Mesenchymal stem cell (in vitro differentiated cells and primary cell): ENCODE measurements around the gene C2orf76.
A peak's percentile ranks its signal among the peaks of the same experiment; 100 is the strongest.

Source experiments
- DNase-seq: peaks from one replicate; pipeline ENCODE4 v3.0.0-alpha.2; 2013
- H2AFZ ChIP-seq: one replicate; pipeline ENCODE4 v1.6.1; 2013; ENCODE audit warnings: low read depth, mild to moderate bottlenecking, control low read depth, inconsistent platforms, low read length, moderate library complexity
- H2AK5ac ChIP-seq: 2 replicates; pipeline ENCODE4 v1.6.1; 2013; ENCODE audit warnings: low read length, moderate library complexity, mild to moderate bottlenecking, inconsistent platforms; ENCODE audit not compliant: severe bottlenecking
- H2BK120ac ChIP-seq: one replicate; pipeline ENCODE4 v1.6.1; 2013; ENCODE audit warnings: low read depth, mild to moderate bottlenecking, inconsistent platforms, low read length, moderate library complexity
- H2BK12ac ChIP-seq, 2 experiments: one replicate each; pipeline ENCODE4 v1.6.1; 2013; ENCODE audit warnings: inconsistent platforms in 2 of 2, low read length in 2 of 2, mild to moderate bottlenecking in 2 of 2, moderate library complexity in 2 of 2, control low read depth in 1 of 2
- H2BK15ac ChIP-seq: one replicate; pipeline ENCODE4 v1.6.1; 2013; ENCODE audit warnings: mild to moderate bottlenecking, low read depth, inconsistent platforms; ENCODE audit not compliant: poor library complexity, severe bottlenecking
- H2BK5ac ChIP-seq: 2 replicates; pipeline ENCODE4 v1.6.1; 2013; ENCODE audit warnings: low read depth, mild to moderate bottlenecking, low read length, control low read depth, inconsistent platforms; ENCODE audit not compliant: poor library complexity, severe bottlenecking
- H3K14ac ChIP-seq, 2 experiments: one replicate each; pipeline ENCODE4 v1.6.1; 2013; ENCODE audit warnings: inconsistent platforms in 2 of 2, low read length in 2 of 2, control low read depth in 1 of 2, mild to moderate bottlenecking in 1 of 2, moderate library complexity in 1 of 2
- H3K18ac ChIP-seq, 2 experiments: one replicate each; pipeline ENCODE4 v1.6.1; 2013; ENCODE audit warnings: inconsistent platforms in 2 of 2, low read length in 2 of 2, control low read depth in 1 of 2, low read depth in 1 of 2, mild to moderate bottlenecking in 1 of 2
- H3K23ac ChIP-seq, 2 experiments: one replicate each; pipeline ENCODE4 v1.6.1; 2013; ENCODE audit warnings: inconsistent platforms in 2 of 2, low read length in 2 of 2, mild to moderate bottlenecking in 2 of 2, moderate library complexity in 2 of 2, control low read depth in 1 of 2
- H3K27ac ChIP-seq: 2 replicates; pipeline ENCODE4 v1.5.1; 2013; ENCODE audit warnings: mild to moderate bottlenecking, moderate library complexity, low read length, control low read depth, inconsistent platforms; ENCODE audit not compliant: poor library complexity, severe bottlenecking
- H3K27me3 ChIP-seq, 2 experiments: 2 replicates each; pipeline versions ENCODE4 v1.6.1 to v1.7.0; 2013; ENCODE audit warnings: low read length in 2 of 2, mild to moderate bottlenecking in 2 of 2, moderate library complexity in 2 of 2, control low read depth in 1 of 2, inconsistent platforms in 1 of 2; ENCODE audit not compliant: control insufficient read depth in 1 of 2, insufficient read depth in 1 of 2
- H3K36me3 ChIP-seq, 2 experiments: 2 replicates each; pipeline versions ENCODE4 v1.6.1 to v1.7.0; 2013; ENCODE audit warnings: low read length in 2 of 2, control low read depth in 1 of 2, inconsistent platforms in 1 of 2, low read depth in 1 of 2, mild to moderate bottlenecking in 1 of 2; ENCODE audit not compliant: insufficient read depth in 2 of 2, control insufficient read depth in 1 of 2
- H3K4ac ChIP-seq, 2 experiments: one replicate each; pipeline ENCODE4 v1.6.1; 2013; ENCODE audit warnings: inconsistent platforms in 2 of 2, low read length in 2 of 2, mild to moderate bottlenecking in 2 of 2, moderate library complexity in 2 of 2, control low read depth in 1 of 2, low read depth in 1 of 2
- H3K4me1 ChIP-seq: 2 replicates; pipeline ENCODE4 v1.6.1; 2013; ENCODE audit warnings: low read depth, low read length, control low read depth; ENCODE audit not compliant: control insufficient read depth, insufficient read depth
- H3K4me2 ChIP-seq: 2 replicates; pipeline ENCODE4 v1.6.1; 2013; ENCODE audit warnings: low read length, mild to moderate bottlenecking, inconsistent platforms; ENCODE audit not compliant: poor library complexity, severe bottlenecking
- H3K4me3 ChIP-seq, 2 experiments: 2 replicates each; pipeline versions ENCODE4 v1.5.1 to v1.7.0; 2013; ENCODE audit warnings: low read length in 2 of 2, mild to moderate bottlenecking in 2 of 2, control low read depth in 1 of 2, low read depth in 1 of 2; ENCODE audit not compliant: insufficient read depth in 1 of 2
- H3K79me1 ChIP-seq: replicated peaks from 2 replicates; pipeline ENCODE4 v1.6.1; 2013; ENCODE audit warnings: mild to moderate bottlenecking, control low read depth, low read length, inconsistent platforms; ENCODE audit not compliant: poor library complexity, severe bottlenecking
- H3K9ac ChIP-seq: 2 replicates; pipeline ENCODE4 v1.7.0; 2013; ENCODE audit warnings: mild to moderate bottlenecking, low read length, moderate library complexity
- H3K9me3 ChIP-seq: 2 replicates; pipeline ENCODE4 v1.7.0; 2013; ENCODE audit warnings: mild to moderate bottlenecking, low read length; ENCODE audit not compliant: control insufficient read depth
- H4K8ac ChIP-seq: one replicate; pipeline ENCODE4 v1.6.1; 2013; ENCODE audit warnings: inconsistent platforms, mild to moderate bottlenecking, low read length, moderate library complexity
- H4K91ac ChIP-seq: one replicate; pipeline ENCODE4 v1.6.1; 2013; ENCODE audit warnings: mild to moderate bottlenecking, low read length, inconsistent platforms
- WGBS: methylation state at CpG from one replicate; pipeline ENCODE4 v1.1.7; 2013; ENCODE audit warnings: mixed read lengths; 5-methylcytosine and 5-hydroxymethylcytosine counted together

The C2orf76 gene

DNA sequence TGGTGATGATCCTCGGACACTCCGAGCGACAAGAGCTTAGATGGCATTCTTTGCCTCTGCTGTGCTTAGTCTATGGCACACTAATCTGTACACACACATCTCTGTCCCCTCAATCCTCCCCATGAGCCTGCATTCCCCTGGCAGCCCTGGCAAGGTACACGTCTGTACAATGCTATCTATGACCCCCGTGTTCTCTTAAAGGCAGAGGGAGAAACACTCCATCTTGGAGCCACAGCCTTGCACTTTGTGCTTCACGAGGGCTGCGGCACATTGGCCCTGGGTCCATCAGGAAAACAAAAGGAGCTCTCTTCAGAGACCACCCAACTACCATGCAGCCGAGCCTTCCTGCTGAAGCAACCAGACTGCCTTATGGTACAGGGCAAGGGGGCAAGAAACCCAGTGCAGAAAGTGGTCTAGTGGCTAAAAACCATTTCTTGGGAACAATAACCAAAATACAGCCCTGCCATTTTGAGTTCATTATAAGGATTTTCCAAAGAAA, 100.5 kb downstream of the C2orf76 start:
- H2BK15ac ChIP-seq = no peak overlapping the region
- H3K4ac ChIP-seq = no peak overlapping the region
- no peak overlapping the region for H2BK12ac ChIP-seq
- no peak overlapping the region for H3K4me3 ChIP-seq
- peaks cover 5% of the 10 kb centered on the region for H3K79me1 ChIP-seq
- no peak overlapping the region for H2BK5ac ChIP-seq
- H3K23ac ChIP-seq = no peak overlapping the region
- no peak overlapping the region for H2AFZ ChIP-seq
- H3K27ac ChIP-seq = no peak overlapping the region
- WGBS = 98% methylated on average over 8 of the region's 8 CpGs
- no peak overlapping the region for H3K14ac ChIP-seq
- no peak overlapping the region for H3K4me2 ChIP-seq
- no peak overlapping the region for H3K18ac ChIP-seq
- H4K8ac ChIP-seq = no peak overlapping the region
- peaks cover 34 to 49% of the 10 kb centered on the region in 2 experiments for H3K36me3 ChIP-seq
- no peak overlapping the region for H4K91ac ChIP-seq
- H2BK120ac ChIP-seq = no peak overlapping the region
- H3K9ac ChIP-seq = no peak overlapping the region
- H3K4me1 ChIP-seq = peaks cover 11% of the 10 kb centered on the region
- H3K9me3 ChIP-seq = peaks cover 8% of the 10 kb centered on the region
- no peak overlapping the region for H2AK5ac ChIP-seq
- H3K27me3 ChIP-seq = no peaks in the 10 kb centered on the region
- DNase-seq = no peak

DNA sequence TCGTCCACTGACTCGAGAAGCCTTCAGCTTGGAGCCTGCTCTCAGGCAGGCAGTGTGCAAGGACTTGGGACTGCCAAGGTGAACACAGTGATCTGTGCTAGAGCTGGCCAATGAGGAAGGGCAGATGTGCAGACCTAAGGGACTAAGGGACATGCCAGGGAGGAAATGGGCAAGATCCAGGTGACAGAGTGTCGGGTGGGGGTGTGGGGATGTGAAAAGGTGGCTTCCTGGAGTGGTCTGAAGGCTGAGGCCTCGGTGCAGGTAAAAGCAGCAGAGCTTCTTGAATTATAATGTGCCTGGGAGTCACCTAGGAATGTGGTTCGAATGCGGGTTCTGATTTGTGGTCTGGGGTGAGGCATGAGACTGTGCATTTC, 101.0 kb downstream of the C2orf76 start:
- Histone ChIP-seq H3K14ac (no peak overlapping the region), H2BK5ac (no peak overlapping the region), H3K4me1 (peaks cover 14% of the 10 kb centered on the region), H4K8ac (no peak overlapping the region), H3K36me3 (peaks cover 36 to 51% of the 10 kb centered on the region in 2 experiments), H3K27ac (no peak overlapping the region), H3K9me3 (peaks cover 6% of the 10 kb centered on the region), H3K23ac (no peak overlapping the region), H3K4ac (no peak overlapping the region), H2BK15ac (no peak overlapping the region), H3K18ac (no peak overlapping the region), H2BK12ac (no peak overlapping the region), H3K79me1 (peaks cover 5% of the 10 kb centered on the region), H3K27me3 (no peaks in the 10 kb centered on the region), H3K4me3 (no peak overlapping the region), H4K91ac (peak overlapping the region; percentile 9), H3K4me2 (no peak overlapping the region), H2BK120ac (no peak overlapping the region), H2AK5ac (no peak overlapping the region), H3K9ac (no peak overlapping the region), H2AFZ (no peak overlapping the region)
- DNase-seq = no peak
- 91% methylated on average over 6 of the region's 6 CpGs for WGBS

DNA sequence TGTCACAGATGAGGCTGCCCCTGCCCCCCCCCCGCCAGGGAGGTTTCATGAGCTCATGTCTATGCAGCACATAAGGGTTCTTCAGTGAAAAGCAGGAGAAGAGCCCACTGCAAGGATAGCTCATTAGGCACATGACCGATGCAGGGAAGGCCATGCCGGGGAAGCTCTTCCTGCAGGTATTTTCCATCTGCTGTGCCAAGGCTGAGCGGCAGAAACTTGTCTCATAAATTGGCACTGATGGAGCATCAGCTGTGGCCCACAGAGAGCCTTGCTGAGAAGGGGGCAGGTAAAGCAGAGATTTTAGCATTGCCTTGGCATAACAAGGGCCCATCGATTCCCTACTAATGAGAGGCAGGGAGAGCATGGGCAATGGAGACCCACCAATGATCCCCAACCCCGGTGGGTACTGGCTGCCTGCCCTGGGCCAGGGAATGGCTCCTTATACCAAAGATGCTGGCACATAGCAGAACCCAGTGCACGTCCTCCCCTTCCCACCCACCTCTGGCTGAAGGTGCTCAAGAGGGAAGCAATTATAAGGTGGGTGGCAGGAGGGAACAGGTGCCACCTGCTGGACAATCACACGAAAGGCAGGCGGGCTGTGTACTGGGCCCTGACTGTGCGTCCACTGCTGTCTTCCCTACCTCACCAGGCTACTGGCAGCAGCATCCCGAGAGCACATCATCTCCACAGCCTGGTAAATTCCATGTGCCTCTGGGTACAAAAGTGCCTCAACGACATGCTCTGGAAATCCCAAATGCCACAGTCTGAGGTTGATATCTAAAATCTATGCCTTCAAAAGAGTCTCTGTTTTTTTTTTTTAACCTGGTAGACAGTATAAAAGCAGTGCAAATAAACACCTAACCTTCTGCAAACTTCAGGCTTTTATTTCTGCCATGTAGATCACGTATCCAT, 101.6 kb downstream of the C2orf76 start:
- Histone ChIP-seq H2BK12ac (no peak overlapping the region), H2AK5ac (no peak overlapping the region), H3K4me2 (no peak overlapping the region), H3K4me3 (no peak overlapping the region), H2BK120ac (no peak overlapping the region), H2BK5ac (no peak overlapping the region), H3K4me1 (peaks cover 15% of the 10 kb centered on the region), H3K23ac (no peak overlapping the region), H2BK15ac (no peak overlapping the region), H2AFZ (no peak overlapping the region), H3K18ac (no peak overlapping the region), H4K91ac (no peak overlapping the region), H3K4ac (no peak overlapping the region), H3K27ac (no peak overlapping the region), H3K27me3 (no peaks in the 10 kb centered on the region), H3K36me3 (peaks cover 36 to 46% of the 10 kb centered on the region in 2 experiments), H3K79me1 (peaks cover 5% of the 10 kb centered on the region), H3K9ac (no peak overlapping the region), H3K14ac (no peak overlapping the region), H3K9me3 (peaks cover under 1% of the 10 kb centered on the region), H4K8ac (no peak overlapping the region)
- WGBS = 57% methylated on average over 13 of the region's 13 CpGs
- peak; percentile 55 for DNase-seq

- no peak overlapping the region for H2AFZ ChIP-seq
These were observed 103.0 kb downstream of the C2orf76 start for GRCh38 chr2:119263656-119264055.

More at GRCh38 chr2:119263656-119264055, 103.0 kb downstream of the C2orf76 start:
- Histone ChIP-seq H3K36me3 (peaks cover 36 to 46% of the 10 kb centered on the region in 2 experiments), H2BK5ac (no peak overlapping the region), H3K14ac (no peak overlapping the region), H3K4ac (no peak overlapping the region), H2AK5ac (no peak overlapping the region), H3K27me3 (no peaks in the 10 kb centered on the region), H3K9me3 (no peaks in the 10 kb centered on the region), H4K91ac (no peak overlapping the region), H2BK12ac (no peak overlapping the region), H3K4me1 (peaks cover 24% of the 10 kb centered on the region), H3K4me3 (no peak overlapping the region), H3K9ac (no peak overlapping the region), H3K18ac (no peak overlapping the region), H3K27ac (no peak overlapping the region), H3K79me1 (peaks cover 7% of the 10 kb centered on the region), H4K8ac (no peak overlapping the region), H2BK120ac (no peak overlapping the region), H3K23ac (no peak overlapping the region), H3K4me2 (no peak overlapping the region), H2BK15ac (no peak overlapping the region)
- WGBS = 71% methylated on average over 5 of the region's 5 CpGs
- DNase-seq = no peak
